Measurements from ENCODE around the gene RHOBTB1.
A peak's percentile ranks its signal among the peaks of the same experiment; 100 is the strongest.

RHOBTB1 gene

GRCh38 chr10:60877061-60877776 is 66.8 kb downstream of the RHOBTB1 start:
- H3K27ac ChIP-seq = no peak overlapping the region
- no peak for TF ChIP-seq CTCF (conservative IDR thresholded peaks at IDR 0.05)

- no peak overlapping the region for H3K27ac ChIP-seq
- no peak for TF ChIP-seq CTCF (conservative IDR thresholded peaks at IDR 0.05)
These were observed 70.2 kb downstream of the RHOBTB1 start for GRCh38 chr10:60873758-60874157.

GRCh38 chr10:60872451-60872850 is 71.5 kb downstream of the RHOBTB1 start:
- no peak overlapping the region for H3K27ac ChIP-seq
- no peak for TF ChIP-seq CTCF (conservative IDR thresholded peaks at IDR 0.05)

- no peak for TF ChIP-seq CTCF (conservative IDR thresholded peaks at IDR 0.05)
- no peak overlapping the region for H3K27ac ChIP-seq
These were observed 72.8 kb downstream of the RHOBTB1 start for GRCh38 chr10:60871215-60871614.

- TF ChIP-seq CTCF (conservative IDR thresholded peaks at IDR 0.05) = no peak
- H3K27ac ChIP-seq = no peak overlapping the region
These were observed 73.2 kb downstream of the RHOBTB1 start for GRCh38 chr10:60870803-60871202.

- TF ChIP-seq CTCF (conservative IDR thresholded peaks at IDR 0.05) = peak; percentile 31; the same call in 1 of the 2 replicates
- H3K27ac ChIP-seq = no peak overlapping the region
These were observed 73.6 kb downstream of the RHOBTB1 start for GRCh38 chr10:60870416-60870728.

GRCh38 chr10:60869652-60870415 is 74.2 kb downstream of the RHOBTB1 start:
- TF ChIP-seq CTCF (conservative IDR thresholded peaks at IDR 0.05) = no peak
- no peak overlapping the region for H3K27ac ChIP-seq
